ENCODE measurements around the gene FSTL3. TPM values are rescaled to one million over a fixed set of nuclear protein-coding genes. Genes with fewer than 3 reads are reported as not detected.

Gene FSTL3
- total RNA-seq, 4 donors from 2014 or later = 7.5 to 20.1 (median 15.9) TPM

GRCh38 chr19:644789-645188, 31.4 kb upstream of the FSTL3 start:
- DNase-seq = no peak

DNA sequence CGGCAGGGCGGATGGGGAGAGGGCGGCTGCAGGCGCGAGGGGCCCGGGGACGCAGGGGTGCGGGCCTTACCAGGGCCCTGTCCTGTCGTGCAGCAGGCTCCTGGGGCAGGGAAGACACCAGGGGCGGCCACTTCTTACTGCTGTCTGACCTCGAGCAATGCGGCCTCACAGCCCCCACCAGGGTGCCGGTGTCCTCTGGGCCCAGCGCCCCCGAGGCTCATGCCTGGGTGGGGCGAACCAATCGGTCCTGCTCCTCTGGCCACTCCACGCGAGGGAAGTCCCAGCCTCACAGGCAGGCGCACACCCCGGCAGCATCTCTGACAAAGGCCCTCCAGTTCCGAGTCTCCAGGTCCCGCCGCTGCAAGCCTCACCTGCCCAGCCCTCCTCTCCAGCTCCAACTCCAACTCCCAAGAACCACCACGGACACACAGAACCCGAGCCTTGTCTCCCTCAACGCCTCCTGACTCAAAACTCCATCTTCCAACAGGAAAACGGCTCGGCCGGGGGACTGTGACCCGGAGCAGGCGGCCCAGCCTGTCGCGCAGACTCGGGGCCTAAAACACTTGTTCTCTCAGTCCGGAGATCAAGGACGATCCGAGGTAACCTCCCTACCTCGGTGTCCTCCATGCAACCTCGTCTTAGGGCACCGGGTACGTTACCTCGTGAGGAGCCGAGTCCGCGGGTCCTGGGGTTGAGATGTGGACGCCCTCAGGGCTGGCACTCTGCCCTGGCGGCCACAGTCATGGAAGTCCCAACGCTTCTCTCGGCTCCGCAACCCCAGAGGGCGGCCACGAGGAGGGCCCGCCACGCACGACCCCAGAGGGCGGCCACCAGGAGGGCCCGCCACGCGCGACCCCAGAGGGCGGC, 30.0 kb upstream of the FSTL3 start:
- TF ChIP-seq CTCF (IDR thresholded peaks at IDR 0.05 in 4 of 5, conservative IDR thresholded peaks at IDR 0.05 in 1 of 5) (no peak), POLR2A (IDR thresholded peaks at IDR 0.05) (no peak)
- no peaks in the 10 kb centered on the region for H3K4me1 ChIP-seq
- in situ Hi-C loops (cut with MboI; ENCODE audit: low sequenced_read_pairs in 4 of 4) = no loop called here

More at GRCh38 chr19:644789-645188, 31.4 kb upstream of the FSTL3 start:
- ATAC-seq = no peak
- no peak for TF ChIP-seq POLR2A (IDR thresholded peaks at IDR 0.05)
- TF ChIP-seq CTCF (IDR thresholded peaks at IDR 0.05 in 4 of 5, conservative IDR thresholded peaks at IDR 0.05 in 1 of 5) = no peak
- Histone ChIP-seq H3K4me3 (no peak overlapping the region), H3K4me1 (no peaks in the 10 kb centered on the region), H3K27ac (no peak overlapping the region), H3K27me3 (no peaks in the 10 kb centered on the region), H3K9me3 (no peaks in the 10 kb centered on the region), H3K36me3 (peaks cover 0 to 38% of the 10 kb centered on the region in 2 donors)
- intact Hi-C loops (cut with DNase I; ENCODE audit: low total_unique reads) (no loop called here), in situ Hi-C loops (cut with MboI; ENCODE audit: low sequenced_read_pairs in 4 of 4) (no loop called here)

GRCh38 chr19:646779-647565, 29.2 kb upstream of the FSTL3 start:
- DNase-seq (no peak), ATAC-seq (no peak)
- intact Hi-C loops (cut with DNase I; ENCODE audit: low total_unique reads) (no loop called here), in situ Hi-C loops (cut with MboI; ENCODE audit: low sequenced_read_pairs in 4 of 4) (no loop called here)
- H3K36me3 ChIP-seq = peaks cover 0 to 50% of the 10 kb centered on the region in 2 donors
- H3K27me3 ChIP-seq = no peaks in the 10 kb centered on the region
- H3K27ac ChIP-seq = no peak overlapping the region
- TF ChIP-seq CTCF (IDR thresholded peaks at IDR 0.05 in 4 of 5, conservative IDR thresholded peaks at IDR 0.05 in 1 of 5) = no peak
- no peak for TF ChIP-seq POLR2A (IDR thresholded peaks at IDR 0.05)
- no peak overlapping the region for H3K4me3 ChIP-seq
- no peaks in the 10 kb centered on the region for H3K4me1 ChIP-seq
- no peaks in the 10 kb centered on the region for H3K9me3 ChIP-seq

More for the DNA sequence above, 30.0 kb upstream of the FSTL3 start:
- H3K4me3 ChIP-seq = no peak overlapping the region
- intact Hi-C loops (cut with DNase I; ENCODE audit: low total_unique reads) = no loop called here
- H3K9me3 ChIP-seq = no peaks in the 10 kb centered on the region
- no peaks in the 10 kb centered on the region for H3K27me3 ChIP-seq
- H3K27ac ChIP-seq = no peak overlapping the region
- DNase-seq = no peak
- no peak for ATAC-seq
- peaks cover 0 to 48% of the 10 kb centered on the region in 2 donors for H3K36me3 ChIP-seq

GRCh38 chr19:647566-648284, 28.5 kb upstream of the FSTL3 start:
- in situ Hi-C loops (cut with MboI; ENCODE audit: low sequenced_read_pairs in 4 of 4) (no loop called here), intact Hi-C loops (cut with DNase I; ENCODE audit: low total_unique reads) (no loop called here)
- Histone ChIP-seq H3K36me3 (peaks cover 0 to 50% of the 10 kb centered on the region in 2 donors), H3K4me3 (no peak overlapping the region), H3K9me3 (no peaks in the 10 kb centered on the region), H3K4me1 (no peaks in the 10 kb centered on the region), H3K27me3 (no peaks in the 10 kb centered on the region), H3K27ac (no peak overlapping the region)
- ATAC-seq (no peak), DNase-seq (no peak)
- TF ChIP-seq POLR2A (IDR thresholded peaks at IDR 0.05) = no peak
- no peak for TF ChIP-seq CTCF (IDR thresholded peaks at IDR 0.05 in 4 of 5, conservative IDR thresholded peaks at IDR 0.05 in 1 of 5)
